Suprapubic skin (tissue), 4 donors: ENCODE data around the gene BCAT1. TPM values are rescaled to one million over a fixed set of nuclear protein-coding genes. Genes with fewer than 3 reads are reported as not detected.
A peak's percentile ranks its signal among the peaks of the same experiment; 100 is the strongest.

ENCODE experiments used
- DNase-seq, 2 donors: peaks; one replicate each; pipeline ENCODE4 v3.0.0-alpha.2; 2019; ENCODE audit warnings: low spot score in 2 of 2
- H3K27ac ChIP-seq: fragments of 200-600 bp; sonication (generic); one replicate; pipeline ENCODE4 v1.5.1; 2019
- H3K27me3 ChIP-seq: fragments of 200-600 bp; sonication (generic); one replicate; pipeline ENCODE4 v1.5.1; 2019
- H3K36me3 ChIP-seq: fragments of 200-600 bp; sonication (generic); one replicate; pipeline ENCODE4 v1.5.1; 2019
- H3K4me1 ChIP-seq: fragments of 200-600 bp; sonication (generic); one replicate; pipeline ENCODE4 v1.5.1; 2019
- H3K4me3 ChIP-seq: fragments of 200-600 bp; sonication (generic); one replicate; pipeline ENCODE4 v1.5.1; 2019; ENCODE audit warnings: mild to moderate bottlenecking
- H3K9me3 ChIP-seq: fragments of 200-600 bp; sonication (generic); one replicate; pipeline ENCODE4 v1.5.1; 2019
- CTCF ChIP-seq, 2 donors: fragments of 200-600 bp in 1 of 2; fragments of 450-650 bp in 1 of 2; sonication (generic) in 1 of 2; IDR thresholded peaks; one replicate each; pipeline ENCODE4 v1.5.1; 2016 to 2019; ENCODE audit warnings: antibody characterized with exemption in 2 of 2, mild to moderate bottlenecking in 1 of 2, moderate library complexity in 1 of 2
- EP300 ChIP-seq: sonication (generic); formaldehyde crosslinking; IDR thresholded peaks from one replicate; pipeline ENCODE4 v1.6.1; 2017; ENCODE audit warnings: antibody characterized with exemption
- POLR2A ChIP-seq, 2 donors: fragments of 450-650 bp; IDR thresholded peaks; one replicate each; pipeline ENCODE4 v1.6.1; 2017; ENCODE audit warnings: antibody characterized with exemption in 2 of 2, mild to moderate bottlenecking in 2 of 2, moderate library complexity in 2 of 2
- POLR2AphosphoS5 ChIP-seq, 3 donors: sonication (generic); formaldehyde crosslinking; IDR thresholded peaks; one replicate each; pipeline ENCODE4 v1.6.1; 2017; ENCODE audit warnings: antibody characterized with exemption in 3 of 3
- WGBS: methylation state at CpG from one replicate; pipeline ENCODE4 v1.1.5; 2018; 5-methylcytosine and 5-hydroxymethylcytosine counted together
- total RNA-seq, 4 donors: library from RNA; depleted of rRNA; stranded (reverse); fragments of >200 nt; gene quantifications; one replicate each; pipeline ENCODE4 v1.1.0, GENCODE V29; 2016

The BCAT1 gene
- total RNA-seq, 4 donors from 2014 or later = 0.68 to 2.9 (median 1.5) TPM

- TF ChIP-seq CTCF (IDR thresholded peaks at IDR 0.05) (peak in 1 of 2 donors; percentile 6), EP300 (no peak)
- no peaks in the 10 kb centered on the region for H3K4me1 ChIP-seq
- H3K9me3 ChIP-seq = no peaks in the 10 kb centered on the region
- no peaks in the 10 kb centered on the region for H3K36me3 ChIP-seq
- H3K27ac ChIP-seq = no peak overlapping the region
- no peak for DNase-seq
- no peaks in the 10 kb centered on the region for H3K27me3 ChIP-seq
- 70% methylated on average over 4 of the region's 4 CpGs for WGBS
- H3K4me3 ChIP-seq = no peak overlapping the region
Observed at GRCh38 chr12:24778486-24779304, 170.2 kb downstream of the BCAT1 start.

GRCh38 chr12:24777359-24777758 is 171.5 kb downstream of the BCAT1 start:
- H3K27ac ChIP-seq = no peak overlapping the region
- no peaks in the 10 kb centered on the region for H3K4me1 ChIP-seq
- 73% methylated on average over 8 of the region's 8 CpGs for WGBS
- no peak overlapping the region for H3K4me3 ChIP-seq
- H3K9me3 ChIP-seq = no peaks in the 10 kb centered on the region
- no peaks in the 10 kb centered on the region for H3K36me3 ChIP-seq
- TF ChIP-seq POLR2AphosphoS5 (IDR thresholded peaks at IDR 0.05) = no peak
- no peak for TF ChIP-seq POLR2A (IDR thresholded peaks at IDR 0.05)
- no peak for TF ChIP-seq EP300
- TF ChIP-seq CTCF (IDR thresholded peaks at IDR 0.05) = no peak
- no peak for DNase-seq
- H3K27me3 ChIP-seq = no peaks in the 10 kb centered on the region

GRCh38 chr12:24776861-24777260 is 172.0 kb downstream of the BCAT1 start:
- H3K9me3 ChIP-seq = no peaks in the 10 kb centered on the region
- WGBS = 47% methylated on average over 2 of the region's 2 CpGs
- no peaks in the 10 kb centered on the region for H3K4me1 ChIP-seq
- H3K36me3 ChIP-seq = no peaks in the 10 kb centered on the region
- H3K4me3 ChIP-seq = no peak overlapping the region
- DNase-seq = no peak
- H3K27me3 ChIP-seq = no peaks in the 10 kb centered on the region
- TF ChIP-seq CTCF (IDR thresholded peaks at IDR 0.05) = no peak
- TF ChIP-seq POLR2A (IDR thresholded peaks at IDR 0.05) = no peak
- no peak for TF ChIP-seq POLR2AphosphoS5 (IDR thresholded peaks at IDR 0.05)
- no peak for TF ChIP-seq EP300
- no peak overlapping the region for H3K27ac ChIP-seq

GRCh38 chr12:24775073-24775472 is 173.8 kb downstream of the BCAT1 start:
- 96% methylated on average over 5 of the region's 5 CpGs for WGBS
- DNase-seq = no peak
- H3K4me1 ChIP-seq = no peaks in the 10 kb centered on the region
- H3K9me3 ChIP-seq = no peaks in the 10 kb centered on the region
- TF ChIP-seq CTCF (IDR thresholded peaks at IDR 0.05) = no peak
- TF ChIP-seq EP300 = no peak
- TF ChIP-seq POLR2AphosphoS5 (IDR thresholded peaks at IDR 0.05) = no peak
- no peak for TF ChIP-seq POLR2A (IDR thresholded peaks at IDR 0.05)
- no peak overlapping the region for H3K27ac ChIP-seq
- no peaks in the 10 kb centered on the region for H3K36me3 ChIP-seq
- H3K27me3 ChIP-seq = no peaks in the 10 kb centered on the region
- H3K4me3 ChIP-seq = no peak overlapping the region

- 82% methylated on average over 3 of the region's 3 CpGs for WGBS
Observed at GRCh38 chr12:24773996-24774395, 174.9 kb downstream of the BCAT1 start.

More at GRCh38 chr12:24773996-24774395, 174.9 kb downstream of the BCAT1 start:
- H3K4me3 ChIP-seq = no peak overlapping the region
- no peaks in the 10 kb centered on the region for H3K9me3 ChIP-seq
- no peak for DNase-seq
- H3K27ac ChIP-seq = no peak overlapping the region
- H3K36me3 ChIP-seq = no peaks in the 10 kb centered on the region
- H3K27me3 ChIP-seq = no peaks in the 10 kb centered on the region
- H3K4me1 ChIP-seq = no peaks in the 10 kb centered on the region
- TF ChIP-seq CTCF (IDR thresholded peaks at IDR 0.05) = no peak
- TF ChIP-seq EP300 = no peak
- no peak for TF ChIP-seq POLR2AphosphoS5 (IDR thresholded peaks at IDR 0.05)
- TF ChIP-seq POLR2A (IDR thresholded peaks at IDR 0.05) = no peak
